Body of pancreas (tissue), 4 donors: ENCODE results near the gene SLFN12L. TPM values are rescaled to one million over a fixed set of nuclear protein-coding genes. Genes with fewer than 3 reads are reported as not detected.
"Not testable (repeated sequence)": the region's sequence is repeated elsewhere in the genome, so short reads cannot be mapped to it uniquely, and the experiment has no call there.

Experiments used
- ATAC-seq: fragments of 150-250 bp; one replicate; pipeline ENCODE4 v1.9.1; 2016
- DNase-seq, 4 donors: peaks; one replicate each; pipeline ENCODE4 v3.0.0-alpha.2; 2019
- H3K27ac ChIP-seq, 4 donors: fragments of 200-600 bp; sonication (generic); 1 replicate in 3 of 4; 2 replicates in 1 of 4; pipeline versions ENCODE4 v1.5.1 to v1.6.1; 2016 to 2019; ENCODE audit warnings: mild to moderate bottlenecking in 1 of 4, mixed read lengths in 1 of 4, moderate library complexity in 1 of 4
- H3K27me3 ChIP-seq, 2 donors: fragments of 200-600 bp; sonication (generic); one replicate each; pipeline ENCODE4 v1.6.0; 2016; ENCODE audit warnings: mild to moderate bottlenecking in 1 of 2
- H3K36me3 ChIP-seq, 2 donors: fragments of 200-600 bp; sonication (generic); replicated peaks in 1 of 2; 2 replicates each; pipeline ENCODE4 v1.5.1; 2016; ENCODE audit warnings: low read depth in 2 of 2; ENCODE audit not compliant: insufficient read depth in 1 of 2
- H3K4me1 ChIP-seq: fragments of 200-600 bp; sonication (generic); one replicate; pipeline ENCODE4 v1.6.0; 2016
- H3K4me3 ChIP-seq, 2 donors: fragments of 200-600 bp; sonication (generic); 1 replicate in 1 of 2; 2 replicates in 1 of 2; pipeline ENCODE4 v1.5.1; 2016 to 2019
- H3K9me3 ChIP-seq, 3 donors: fragments of 200-600 bp; sonication (generic); 1 replicate in 2 of 3; 2 replicates in 1 of 3; pipeline ENCODE4 v1.5.1; 2016
- POLR2A ChIP-seq, 3 donors: fragments of 450-650 bp; IDR thresholded peaks; one replicate each; pipeline ENCODE4 v1.6.1; 2016; ENCODE audit warnings: antibody characterized with exemption in 3 of 3, mild to moderate bottlenecking in 2 of 3
- WGBS, 2 donors: methylation state at CpG; one replicate each; pipeline ENCODE4 v1.1.5; 2017; 5-methylcytosine and 5-hydroxymethylcytosine counted together
- intact Hi-C: fragments of 100-400 bp; cut with DNase I; formaldehyde crosslinking; loops from one replicate; pipeline ENCODE4 v1.15.1; 2023
- total RNA-seq, 2 donors: library from RNA; depleted of rRNA; stranded (reverse); fragments of >200 nt; gene quantifications; one replicate each; pipeline ENCODE4 v1.1.0, GENCODE V29; 2016
- TF ChIP-seq, protein P1 (sequence below), 7 experiments: fragments of 450-650 bp in 4 of 7; fragments of 200-600 bp in 3 of 7; sonication (generic) in 3 of 7; IDR thresholded peaks; one replicate each; pipeline ENCODE4 v1.5.1; 2016 to 2019; ENCODE audit warnings: antibody characterized with exemption in 7 of 7

The SLFN12L gene
- total RNA-seq, 2 donors from 2014 or later: 0.78 to 1.6 TPM

DNA sequence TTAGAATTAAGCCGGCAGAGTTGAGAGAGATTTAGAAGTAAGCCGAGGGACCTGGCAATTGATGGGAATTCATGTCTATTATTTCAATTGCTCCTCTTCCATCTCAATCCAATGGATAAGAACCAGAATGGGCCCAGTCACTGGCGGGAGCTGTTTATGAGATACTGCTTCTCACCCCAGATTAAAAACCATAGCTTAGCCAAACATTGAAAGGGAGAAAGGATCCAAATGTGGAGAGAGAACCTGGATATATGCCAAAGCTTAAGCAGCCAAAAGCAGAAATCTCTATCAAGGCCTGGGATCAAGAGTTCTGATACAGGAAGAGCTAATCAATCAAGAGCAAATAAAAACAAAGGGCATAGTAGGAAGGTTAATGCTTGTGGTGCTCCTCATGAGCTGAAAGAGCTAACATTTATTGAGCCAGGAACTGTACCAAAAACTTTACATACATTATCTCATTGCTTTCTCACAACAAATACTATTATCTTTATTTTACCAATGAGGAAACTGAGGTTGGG, 2.8 kb downstream of the SLFN12L start:
- TF ChIP-seq POLR2A (IDR thresholded peaks at IDR 0.05): no peak
- TF ChIP-seq, protein P1, sequence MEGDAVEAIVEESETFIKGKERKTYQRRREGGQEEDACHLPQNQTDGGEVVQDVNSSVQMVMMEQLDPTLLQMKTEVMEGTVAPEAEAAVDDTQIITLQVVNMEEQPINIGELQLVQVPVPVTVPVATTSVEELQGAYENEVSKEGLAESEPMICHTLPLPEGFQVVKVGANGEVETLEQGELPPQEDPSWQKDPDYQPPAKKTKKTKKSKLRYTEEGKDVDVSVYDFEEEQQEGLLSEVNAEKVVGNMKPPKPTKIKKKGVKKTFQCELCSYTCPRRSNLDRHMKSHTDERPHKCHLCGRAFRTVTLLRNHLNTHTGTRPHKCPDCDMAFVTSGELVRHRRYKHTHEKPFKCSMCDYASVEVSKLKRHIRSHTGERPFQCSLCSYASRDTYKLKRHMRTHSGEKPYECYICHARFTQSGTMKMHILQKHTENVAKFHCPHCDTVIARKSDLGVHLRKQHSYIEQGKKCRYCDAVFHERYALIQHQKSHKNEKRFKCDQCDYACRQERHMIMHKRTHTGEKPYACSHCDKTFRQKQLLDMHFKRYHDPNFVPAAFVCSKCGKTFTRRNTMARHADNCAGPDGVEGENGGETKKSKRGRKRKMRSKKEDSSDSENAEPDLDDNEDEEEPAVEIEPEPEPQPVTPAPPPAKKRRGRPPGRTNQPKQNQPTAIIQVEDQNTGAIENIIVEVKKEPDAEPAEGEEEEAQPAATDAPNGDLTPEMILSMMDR (IDR thresholded peaks at IDR 0.05): no peak
- intact Hi-C loops: loop anchor here (5.0 to 10.0 kb wide), 2 partner anchors 222 to 370 kb away; no protein-coding TSS in a partner anchor
- no peak for DNase-seq

DNA sequence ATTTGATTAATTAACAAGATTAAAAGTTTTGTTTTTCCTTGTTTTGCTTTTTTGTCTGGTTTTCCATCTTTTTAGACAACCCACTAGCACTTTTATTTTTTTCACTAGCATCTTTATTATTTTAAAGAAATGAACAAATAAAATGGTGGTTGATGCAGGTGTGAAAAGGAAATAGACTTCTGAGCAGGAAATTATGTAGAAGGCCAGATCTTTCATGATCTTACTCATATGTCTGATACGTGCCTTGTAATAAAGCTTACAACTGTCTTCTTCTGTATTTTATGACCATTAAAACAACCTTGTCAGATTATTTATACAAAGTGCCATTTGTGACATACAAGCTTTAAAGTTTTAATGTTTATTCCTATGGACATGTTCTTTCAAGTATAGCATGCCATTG, 6.3 kb downstream of the SLFN12L start:
- Histone ChIP-seq H3K9me3 (no peaks in the 10 kb centered on the region), H3K36me3 (no peaks in the 10 kb centered on the region), H3K27ac (no peak overlapping the region), H3K27me3 (no peaks in the 10 kb centered on the region), H3K4me3 (no peak overlapping the region), H3K4me1 (no peaks in the 10 kb centered on the region)
- ATAC-seq (no peak), DNase-seq (no peak)
- intact Hi-C loops: loop anchor here (10.0 kb wide), 1 partner anchor 366 kb away; no protein-coding TSS in a partner anchor
- TF ChIP-seq, protein P1 (IDR thresholded peaks at IDR 0.05): no peak
- TF ChIP-seq POLR2A (IDR thresholded peaks at IDR 0.05): no peak
- 51% methylated on average over 1 of the region's 1 CpG for WGBS, 2 donors

More for the DNA sequence above, 2.8 kb downstream of the SLFN12L start:
- Histone ChIP-seq H3K4me1 (peaks cover 3% of the 10 kb centered on the region), H3K9me3 (no peaks in the 10 kb centered on the region), H3K4me3 (no peak overlapping the region), H3K27me3 (no peaks in the 10 kb centered on the region), H3K27ac (no peak overlapping the region), H3K36me3 (no peaks in the 10 kb centered on the region)
- WGBS, 2 donors: 60 to 61% methylated on average over 3 of the region's 3 CpGs
- no peak for ATAC-seq

- Histone ChIP-seq H3K4me3 (no peak overlapping the region), H3K9me3 (no peaks in the 10 kb centered on the region), H3K27ac (no peak overlapping the region), H3K27me3 (no peaks in the 10 kb centered on the region), H3K4me1 (no peaks in the 10 kb centered on the region), H3K36me3 (no peaks in the 10 kb centered on the region)
- intact Hi-C loops: loop anchor here (10.0 kb wide), 1 partner anchor 365 kb away; no protein-coding TSS in a partner anchor
- TF ChIP-seq, protein P1 (IDR thresholded peaks at IDR 0.05): no peak
- TF ChIP-seq POLR2A (IDR thresholded peaks at IDR 0.05): no peak
- 70 to 73% methylated on average over 8 of the region's 8 CpGs for WGBS, 2 donors
- DNase-seq: no peak
- ATAC-seq: no peak
Measured at GRCh38 chr17:35529866-35530265, 7.6 kb downstream of the SLFN12L start.

GRCh38 chr17:35529326-35529725, 8.2 kb downstream of the SLFN12L start:
- H3K36me3 ChIP-seq, DNase-seq, intact Hi-C loops, H3K27ac ChIP-seq, H3K9me3 ChIP-seq, H3K27me3 ChIP-seq, H3K4me1 ChIP-seq, ATAC-seq, H3K4me3 ChIP-seq: not testable (repeated sequence)
- whole genome bisulfite sequencing, 2 donors: 75% methylated on average over 1 of the region's 1 CpG

GRCh38 chr17:35523296-35523695, 14.2 kb downstream of the SLFN12L start:
- DNase-seq (no peak), ATAC-seq (no peak)
- Histone ChIP-seq H3K27ac (no peak overlapping the region), H3K9me3 (no peaks in the 10 kb centered on the region), H3K36me3 (no peaks in the 10 kb centered on the region), H3K4me3 (no peak overlapping the region), H3K27me3 (no peaks in the 10 kb centered on the region), H3K4me1 (no peaks in the 10 kb centered on the region)
- intact Hi-C loops: no loop called here
- 53 to 80% methylated on average over 4 of the region's 4 CpGs for WGBS, 2 donors
- no peak for TF ChIP-seq POLR2A (IDR thresholded peaks at IDR 0.05)
- TF ChIP-seq, protein P1 (IDR thresholded peaks at IDR 0.05): no peak

- H3K36me3 ChIP-seq, ATAC-seq, H3K4me1 ChIP-seq, intact Hi-C loops, H3K9me3 ChIP-seq, H3K4me3 ChIP-seq, H3K27me3 ChIP-seq, H3K27ac ChIP-seq: not testable (repeated sequence)
- WGBS, 2 donors: 37 to 43% methylated on average over 5 of the region's 5 CpGs
- DNase-seq: peak in 1 of 4 donors; percentile 10
Measured at GRCh38 chr17:35521654-35522256, 15.7 kb downstream of the SLFN12L start.
